Natural killer cell treated with Interleukin-12 subunit alpha and Interleukin-12 subunit beta and Interleukin-15 and Interleukin-18, amount 100 ng/mL, for 72 hours (primary cell): ENCODE measurements around the gene NDUFA1. TPM values are rescaled to one million over a fixed set of nuclear protein-coding genes. Genes with fewer than 3 reads are reported as not detected.
"Not testable (repeated sequence)": the region's sequence is repeated elsewhere in the genome, so short reads cannot be mapped to it uniquely, and the experiment has no call there.

Experiments
- ATAC-seq, 2 donors: fragments of 150-1000 bp; cut with Tn5 transposase in 1 of 2; sonication (Bioruptor Pico), chemical (Tn5 transposase) in 1 of 2; 2 replicates each; pipeline ENCODE4 v1.10.0; 2021
- DNase-seq: peaks from one replicate; pipeline ENCODE4 v3.0.0; 2022; ENCODE audit warnings: low spot score
- H3K27ac Mint-ChIP-seq, 2 donors: 1 replicate in 1 of 2; 2 replicates in 1 of 2; pipeline ENCODE4 v1.8.0; 2022; ENCODE audit warnings: mixed read lengths in 2 of 2, mild to moderate bottlenecking in 1 of 2, moderate library complexity in 1 of 2
- H3K27me3 Mint-ChIP-seq, 2 donors: 1 replicate in 1 of 2; 2 replicates in 1 of 2; pipeline ENCODE4 v1.8.0; 2022; ENCODE audit warnings: mixed read lengths in 2 of 2
- H3K36me3 Mint-ChIP-seq: one replicate; pipeline ENCODE4 v1.8.0; 2022; ENCODE audit warnings: mixed read lengths
- H3K4me1 Mint-ChIP-seq, 2 donors: 1 replicate in 1 of 2; 2 replicates in 1 of 2; pipeline ENCODE4 v1.8.0; 2022; ENCODE audit warnings: low read depth in 2 of 2, mixed read lengths in 2 of 2, mild to moderate bottlenecking in 1 of 2
- H3K4me3 Mint-ChIP-seq: one replicate; pipeline ENCODE4 v1.8.0; 2022; ENCODE audit warnings: mixed read lengths
- H3K9me3 Mint-ChIP-seq: 2 replicates; pipeline ENCODE4 v1.8.0; 2022; ENCODE audit warnings: mixed read lengths
- total RNA-seq, 2 donors: library from RNA; stranded (reverse); gene quantifications; one replicate each; pipeline ENCODE4 v1.2.3, GENCODE V29; 2022

NDUFA1 gene
- total RNA-seq, result 10 to 100 TPM; 65.0 to 86.0 TPM

DNA sequence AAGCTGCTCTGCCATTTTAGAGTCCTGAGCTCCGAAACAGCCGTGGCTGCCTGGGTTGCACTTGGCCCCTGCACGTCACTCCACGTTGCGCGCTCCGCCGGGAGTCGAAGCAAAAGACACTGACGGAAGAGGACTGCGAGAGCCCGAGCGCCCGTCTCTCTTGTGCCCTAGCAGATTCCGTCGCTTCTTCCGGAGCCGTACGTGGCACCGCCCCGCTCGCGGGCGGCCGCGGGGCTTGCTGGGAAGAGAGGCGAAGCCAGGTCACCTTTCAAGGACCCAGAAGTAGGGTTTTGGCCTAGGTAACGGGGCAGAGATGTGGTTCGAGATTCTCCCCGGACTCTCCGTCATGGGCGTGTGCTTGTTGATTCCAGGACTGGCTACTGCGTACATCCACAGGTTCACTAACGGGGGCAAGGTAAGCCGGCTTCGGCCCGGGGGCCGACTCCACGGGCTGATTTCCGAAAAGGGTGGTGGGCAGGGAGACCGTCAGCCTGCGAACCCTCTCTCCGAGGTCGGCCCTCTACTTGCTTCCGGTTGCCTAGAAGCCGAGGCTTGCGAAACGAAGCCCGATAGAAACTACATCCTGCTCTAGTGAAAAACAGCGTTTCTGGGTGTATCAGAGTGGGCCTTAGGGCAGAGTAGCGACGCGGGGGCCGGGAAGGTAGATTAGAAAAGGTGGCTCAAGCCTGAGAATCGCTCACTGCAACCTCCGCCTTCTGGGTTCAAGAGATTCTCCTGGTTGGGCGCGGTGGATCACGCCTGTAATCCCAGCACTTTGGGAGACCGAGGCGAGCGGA lies at the start of gene NDUFA1, which contains the start of gene RNF113A:
TSS of gene NDUFA1 (plus strand) at position 234 of the 797 bp plus-strand sequence. CDS start at position 314, 80 bp downstream.
TSS of gene RNF113A (minus strand) at position 135 of the 797 bp plus-strand sequence. CDS start at position 15, 120 bp downstream.
- peak within 1 kb of the TSS; percentile 97 to 100 for H3K27ac Mint-ChIP-seq
- ATAC-seq, result peak; percentile 97 to 98
- peak within 1 kb of the TSS; percentile 94 for H3K4me3 Mint-ChIP-seq
- H3K27me3 Mint-ChIP-seq, result peaks cover 0 to 3% of the 10 kb centered on the region in 2 donors
- DNase-seq, result peak; percentile 88
- peaks cover 5 to 13% of the 10 kb centered on the region in 2 donors for H3K4me1 Mint-ChIP-seq
- H3K36me3 Mint-ChIP-seq, result peaks cover 9% of the 10 kb centered on the region
- H3K9me3 Mint-ChIP-seq, result no peaks in the 10 kb centered on the region

DNA sequence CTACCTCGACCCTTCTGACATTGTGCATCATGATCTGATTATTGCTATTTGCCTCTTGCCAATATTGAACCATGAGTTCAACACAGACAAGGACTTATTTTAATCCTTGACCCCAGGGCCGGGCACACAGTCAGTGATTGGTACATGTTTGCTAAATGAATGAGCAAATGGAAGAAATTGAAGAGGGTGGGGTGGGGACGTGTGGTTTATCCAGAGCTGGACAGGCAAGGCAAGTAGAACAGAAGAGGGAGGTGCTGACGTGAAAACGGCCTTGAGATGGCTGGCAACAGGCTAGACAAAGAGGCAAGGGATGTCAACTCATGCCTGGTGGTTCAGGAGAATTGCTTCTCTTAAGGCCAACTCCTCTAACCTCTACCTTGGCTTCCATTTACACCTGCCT lies 47.4 kb upstream of the NDUFA1 start:
- not testable (repeated sequence) for H3K9me3 Mint-ChIP-seq, H3K27me3 Mint-ChIP-seq, ATAC-seq, H3K27ac Mint-ChIP-seq, DNase-seq, H3K4me3 Mint-ChIP-seq, H3K36me3 Mint-ChIP-seq, H3K4me1 Mint-ChIP-seq

DNA sequence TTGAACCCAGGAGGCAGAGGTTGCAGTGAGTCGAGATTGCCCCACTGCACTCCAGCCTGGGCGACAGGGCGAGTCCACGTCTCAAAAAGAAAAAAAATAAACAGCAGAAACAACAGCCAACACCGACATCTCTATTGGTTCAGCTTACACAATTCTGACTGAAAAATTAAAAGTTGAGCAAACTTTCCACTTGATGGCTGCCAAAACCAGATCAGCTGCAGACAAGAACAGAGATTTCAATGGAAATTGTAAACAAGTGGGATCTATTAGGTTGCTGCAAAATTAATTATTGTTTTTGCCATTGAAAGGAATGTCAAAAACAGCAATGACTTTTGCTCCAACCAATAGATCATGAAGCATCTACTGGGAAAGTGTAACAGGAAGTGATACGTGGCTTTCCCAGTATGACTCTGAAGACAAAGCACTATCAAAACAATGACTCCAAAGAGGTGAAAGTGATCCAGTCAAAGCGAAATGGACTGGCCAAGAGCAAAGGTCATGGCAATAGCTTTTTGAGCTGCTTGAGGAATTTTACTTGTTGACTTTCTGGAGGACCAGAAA lies 45.2 kb upstream of the NDUFA1 start:
- Mint-ChIP-seq H3K36me3 (peaks cover 9% of the 10 kb centered on the region), H3K27ac (no peak overlapping the region), H3K4me3 (no peak overlapping the region), H3K4me1 (peaks cover 6 to 11% of the 10 kb centered on the region in 2 donors), H3K9me3 (no peaks in the 10 kb centered on the region), H3K27me3 (no peaks in the 10 kb centered on the region)
- DNase-seq (no peak), ATAC-seq (no peak)

- Mint-ChIP-seq H3K27ac (no peak overlapping the region), H3K36me3 (peaks cover 9% of the 10 kb centered on the region), H3K4me3 (no peak overlapping the region), H3K9me3 (no peaks in the 10 kb centered on the region), H3K4me1 (peaks cover 0 to 11% of the 10 kb centered on the region in 2 donors), H3K27me3 (no peaks in the 10 kb centered on the region)
- ATAC-seq, result no peak
- no peak for DNase-seq
Measured at GRCh38 chrX:119828446-119828845, 43.2 kb upstream of the NDUFA1 start.

DNA sequence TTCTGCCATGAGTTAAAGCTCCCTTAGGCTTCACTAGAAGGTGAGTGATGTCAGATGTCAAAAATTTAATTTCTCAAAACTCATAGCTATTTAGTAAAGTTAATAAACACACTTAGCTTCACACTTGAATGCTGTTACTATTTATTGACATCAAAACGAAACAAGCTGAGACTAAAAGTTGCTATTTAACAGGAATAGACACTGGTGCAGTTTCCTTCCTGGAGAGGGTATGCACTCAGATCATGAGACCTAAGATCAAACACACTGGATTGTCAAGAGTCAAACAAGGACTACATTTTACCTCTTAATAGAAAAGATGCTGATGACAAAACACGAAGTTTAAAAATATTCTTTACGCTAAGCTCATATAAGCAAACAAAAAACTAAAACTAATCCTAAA lies 37.7 kb upstream of the NDUFA1 start:
- ATAC-seq (no peak), DNase-seq (no peak)
- Mint-ChIP-seq H3K9me3 (no peaks in the 10 kb centered on the region), H3K36me3 (peaks cover 29% of the 10 kb centered on the region), H3K27me3 (no peaks in the 10 kb centered on the region), H3K4me1 (peaks cover 0 to 5% of the 10 kb centered on the region in 2 donors), H3K4me3 (no peak overlapping the region), H3K27ac (no peak overlapping the region)

GRCh38 chrX:119852382-119853353 lies 19.0 kb upstream of the NDUFA1 start, which contains the start of gene UPF3B:
Gene UPF3B (minus strand): TSS chrX:119852963. CDS start chrX:119852928, 35 bp downstream.
- H3K4me1 Mint-ChIP-seq, result peaks cover 10 to 14% of the 10 kb centered on the region in 2 donors
- H3K4me3 Mint-ChIP-seq, result peak within 1 kb of the TSS; percentile 97
- H3K27me3 Mint-ChIP-seq, result peaks cover 0 to 12% of the 10 kb centered on the region in 2 donors
- DNase-seq (peak; percentile 96), ATAC-seq (peak; percentile 97 to 98)
- H3K9me3 Mint-ChIP-seq, result no peaks in the 10 kb centered on the region
- H3K36me3 Mint-ChIP-seq, result no peaks in the 10 kb centered on the region
- peak within 1 kb of the TSS; percentile 87 to 98 for H3K27ac Mint-ChIP-seq

DNA sequence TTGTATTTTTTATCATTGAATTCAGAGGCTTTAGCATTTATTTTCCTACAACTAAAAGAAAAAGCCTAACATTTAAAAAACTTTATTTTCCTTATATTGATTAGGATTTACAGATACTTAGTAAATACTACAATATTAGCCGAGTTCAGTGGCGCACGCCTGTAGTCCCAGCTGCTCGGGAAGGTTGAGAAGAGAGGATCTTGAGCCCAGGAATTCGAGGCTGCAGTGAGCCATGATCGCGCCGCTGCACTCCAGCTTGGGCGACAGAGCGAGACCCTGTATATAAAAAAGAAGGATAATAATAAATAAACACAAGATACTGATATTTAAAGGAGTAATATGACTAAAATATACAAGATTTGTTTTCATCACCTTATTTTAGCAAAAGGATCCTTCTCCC lies 18.2 kb upstream of the NDUFA1 start:
- Mint-ChIP-seq H3K27me3 (peaks cover 0 to 12% of the 10 kb centered on the region in 2 donors), H3K27ac (peak overlapping the region; percentile 87 to 98), H3K4me1 (peaks cover 10 to 14% of the 10 kb centered on the region in 2 donors), H3K9me3 (no peaks in the 10 kb centered on the region), H3K4me3 (peak overlapping the region; percentile 97), H3K36me3 (no peaks in the 10 kb centered on the region)
- ATAC-seq, result no peak
- no peak for DNase-seq

DNA sequence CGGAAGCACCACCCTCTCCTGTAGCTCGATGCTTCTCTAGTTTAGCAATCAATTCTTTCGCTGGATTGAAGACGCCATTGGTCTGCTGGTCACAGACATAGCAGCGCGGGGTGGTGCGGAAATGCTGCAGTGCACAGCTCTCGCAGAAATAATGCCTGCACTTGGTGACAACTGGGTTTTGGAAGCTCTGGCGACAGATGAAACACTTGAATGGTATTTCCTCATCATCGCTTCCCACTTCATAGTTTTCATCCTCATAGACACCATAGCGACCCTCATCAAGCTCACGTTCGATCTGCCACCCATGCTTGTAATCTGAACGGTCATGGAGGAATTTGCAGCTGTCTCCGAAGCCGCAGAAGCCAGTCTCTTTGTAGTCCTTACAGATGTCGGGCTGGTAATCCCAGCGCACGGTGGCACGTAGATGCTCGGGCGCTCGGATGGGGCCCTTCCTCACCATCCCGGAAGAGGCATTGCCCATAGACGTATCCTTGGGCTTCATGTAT lies 953 bp upstream of the NDUFA1 start:
- peak overlapping the region; percentile 94 for H3K4me3 Mint-ChIP-seq
- H3K4me1 Mint-ChIP-seq, result peaks cover 5 to 13% of the 10 kb centered on the region in 2 donors
- H3K9me3 Mint-ChIP-seq, result no peaks in the 10 kb centered on the region
- DNase-seq (no peak), ATAC-seq (peak in 1 of 2 donors; percentile 45)
- peaks cover 0 to 5% of the 10 kb centered on the region in 2 donors for H3K27me3 Mint-ChIP-seq
- H3K27ac Mint-ChIP-seq, result peak overlapping the region; percentile 97 to 100
- H3K36me3 Mint-ChIP-seq, result peaks cover 9% of the 10 kb centered on the region

GRCh38 chrX:119871245-119871598 lies 410 bp upstream of the NDUFA1 start:
- Mint-ChIP-seq H3K9me3 (no peaks in the 10 kb centered on the region), H3K4me3 (peak overlapping the region; percentile 94), H3K27me3 (peaks cover 0 to 5% of the 10 kb centered on the region in 2 donors), H3K4me1 (peaks cover 5 to 13% of the 10 kb centered on the region in 2 donors), H3K27ac (peak overlapping the region; percentile 97 to 100), H3K36me3 (peaks cover 9% of the 10 kb centered on the region)
- no peak for DNase-seq
- peak; percentile 66 to 68 for ATAC-seq

GRCh38 chrX:119878740-119879139 lies 7.1 kb downstream of the NDUFA1 start:
- Mint-ChIP-seq H3K27ac (no peak overlapping the region), H3K4me1 (peaks cover 7 to 8% of the 10 kb centered on the region in 2 donors), H3K36me3 (no peaks in the 10 kb centered on the region), H3K4me3 (no peak overlapping the region), H3K9me3 (no peaks in the 10 kb centered on the region), H3K27me3 (no peaks in the 10 kb centered on the region)
- DNase-seq (no peak), ATAC-seq (no peak)

- Mint-ChIP-seq H3K4me1 (peaks cover 7 to 8% of the 10 kb centered on the region in 2 donors), H3K27me3 (no peaks in the 10 kb centered on the region), H3K4me3 (no peak overlapping the region), H3K27ac (peak overlapping the region in 1 of 2 donors; percentile 31), H3K9me3 (no peaks in the 10 kb centered on the region), H3K36me3 (no peaks in the 10 kb centered on the region)
- no peak for DNase-seq
- ATAC-seq, result no peak
Measured at GRCh38 chrX:119880076-119880475, 8.4 kb downstream of the NDUFA1 start.

DNA sequence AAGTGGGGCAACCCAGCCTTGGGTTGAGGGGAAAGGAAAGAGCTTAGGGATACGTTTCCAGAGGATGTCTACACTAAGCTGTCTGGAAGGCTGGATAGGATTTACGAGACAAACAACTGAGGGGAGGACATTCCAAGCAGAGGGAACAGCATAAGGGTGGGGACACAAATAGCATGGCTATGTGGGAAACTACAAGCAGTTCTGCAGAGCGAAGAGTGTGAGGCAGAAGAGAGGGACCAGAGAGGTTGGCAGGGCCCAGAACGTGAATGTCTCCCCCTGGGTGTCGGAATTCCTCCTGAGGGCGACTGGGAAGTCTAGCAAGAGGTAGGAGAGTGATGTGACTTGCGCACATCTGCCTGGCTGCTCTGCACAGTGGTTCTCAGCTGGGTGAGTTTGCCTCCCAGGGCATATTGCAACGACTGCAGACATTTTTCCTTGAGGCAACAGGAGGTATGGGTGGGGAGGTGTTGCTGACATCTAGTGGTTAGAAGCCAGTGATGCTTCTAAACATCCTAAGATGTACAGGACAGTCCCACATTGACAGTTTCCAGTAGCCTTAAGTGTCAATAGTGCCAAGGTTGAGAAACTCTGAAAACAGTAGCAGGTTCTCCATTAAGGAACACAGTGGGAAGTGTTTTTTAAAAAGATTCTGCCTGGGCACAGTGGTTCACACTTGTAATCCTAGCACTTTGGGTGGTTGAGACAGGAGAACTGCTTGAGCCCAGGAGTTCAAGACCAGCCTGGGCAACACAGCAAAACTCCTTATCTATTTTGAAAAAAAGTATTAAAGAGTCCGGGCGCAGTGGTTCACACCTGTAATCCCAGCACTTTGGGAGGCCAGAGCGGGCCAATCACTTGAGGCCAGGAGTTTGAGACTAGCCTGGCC lies 9.2 kb downstream of the NDUFA1 start:
- Mint-ChIP-seq H3K4me3 (no peak overlapping the region), H3K9me3 (no peaks in the 10 kb centered on the region), H3K4me1 (peaks cover 7 to 8% of the 10 kb centered on the region in 2 donors), H3K27me3 (no peaks in the 10 kb centered on the region), H3K36me3 (no peaks in the 10 kb centered on the region), H3K27ac (peak overlapping the region in 1 of 2 donors; percentile 31)
- no peak for DNase-seq
- peak; percentile 61 to 77 for ATAC-seq
